Left lung (tissue), 10 donors: ENCODE data around the gene PRKN. TPM values are rescaled to one million over a fixed set of nuclear protein-coding genes. Genes with fewer than 3 reads are reported as not detected.

Source experiments
- ATAC-seq: fragments of 200-7000 bp; cut with Tn5 transposase; one replicate; pipeline ENCODE4 v1.9.1; 2020; ENCODE audit warnings: moderate library complexity
- DNase-seq, 4 donors: peaks; one replicate each; pipeline ENCODE4 v3.0.0-alpha.2; 2013 to 2020
- H3K27ac ChIP-seq, 2 donors: fragments of 200-600 bp; sonication (generic) in 1 of 2; one replicate each; pipeline versions ENCODE4 v1.5.0 to v1.8.0; 2020 to 2021
- H3K27me3 ChIP-seq, 2 donors: fragments of 200-600 bp; sonication (generic) in 1 of 2; one replicate each; pipeline versions ENCODE4 v1.5.0 to v1.8.0; 2020 to 2021
- H3K36me3 ChIP-seq, 2 donors: fragments of 200-600 bp; sonication (generic) in 1 of 2; one replicate each; pipeline versions ENCODE4 v1.5.0 to v1.8.0; 2020 to 2021
- H3K4me1 ChIP-seq, 2 donors: fragments of 200-600 bp; one replicate each; pipeline ENCODE4 v1.8.0; 2021
- H3K4me3 ChIP-seq, 2 donors: fragments of 200-600 bp; sonication (generic) in 1 of 2; one replicate each; pipeline versions ENCODE4 v1.5.0 to v1.8.0; 2020 to 2021; ENCODE audit warnings: mild to moderate bottlenecking in 1 of 2
- H3K9me3 ChIP-seq, 2 donors: fragments of 200-600 bp; sonication (generic) in 1 of 2; one replicate each; pipeline versions ENCODE4 v1.5.0 to v1.8.0; 2020 to 2021
- CTCF ChIP-seq, 2 donors: fragments of 200-600 bp; sonication (generic) in 1 of 2; IDR thresholded peaks; one replicate each; pipeline versions ENCODE4 v1.5.0 to v1.8.0; 2021; ENCODE audit warnings: antibody characterized with exemption in 2 of 2
- intact Hi-C, 2 donors: fragments of 100-400 bp; cut with DNase I; formaldehyde crosslinking; loops; one replicate each; pipeline versions ENCODE4 v1.11.2 to v1.14.2; 2022
- polyA plus RNA-seq, 6 donors: library from polyadenylated mRNA; unstranded; fragments of 120-200 nt; gene quantifications; one replicate each; pipeline ENCODE4 v1.2.1, GENCODE V29; 2013; ENCODE audit not compliant: insufficient read length in 6 of 6
- total RNA-seq, 2 donors: library from RNA; stranded (reverse); fragmentation: NEBNext Ultra II Directional; extraction: Animal tissue kit (Norgen Biotek cat#: 25700); gene quantifications; one replicate each; pipeline ENCODE4 v1.2.1, GENCODE V29; 2021
- donor health status: DM: no; HTN: yes; CAD: no.
- donor health status: DM: no; HTN: no; CAD: no.

Gene PRKN
- total and polyA plus RNA-seq, 8 donors: 1.9 to 4.3 (median 2.5) TPM

- Histone ChIP-seq H3K36me3 (no peaks in the 10 kb centered on the region), H3K9me3 (no peaks in the 10 kb centered on the region), H3K4me3 (no peak overlapping the region), H3K27ac (no peak overlapping the region), H3K27me3 (no peaks in the 10 kb centered on the region), H3K4me1 (no peaks in the 10 kb centered on the region)
- intact Hi-C loops: no loop called here
- ATAC-seq: no peak
- no peak for DNase-seq
- no peak for TF ChIP-seq CTCF (IDR thresholded peaks at IDR 0.05)
These were observed 580.3 kb downstream of the PRKN start for GRCh38 chr6:162147281-162147680.

- TF ChIP-seq CTCF (IDR thresholded peaks at IDR 0.05): no peak
- no peak for ATAC-seq
- Histone ChIP-seq H3K36me3 (no peaks in the 10 kb centered on the region), H3K4me1 (no peaks in the 10 kb centered on the region), H3K27ac (no peak overlapping the region), H3K4me3 (no peak overlapping the region), H3K9me3 (peaks cover 0 to 32% of the 10 kb centered on the region in 2 donors), H3K27me3 (no peaks in the 10 kb centered on the region)
- no peak for DNase-seq
- intact Hi-C loops: no loop called here
These were observed 587.2 kb downstream of the PRKN start for GRCh38 chr6:162140251-162140852.

- Histone ChIP-seq H3K9me3 (peaks cover 0 to 3% of the 10 kb centered on the region in 2 donors), H3K4me3 (no peak overlapping the region), H3K36me3 (no peaks in the 10 kb centered on the region), H3K27me3 (no peaks in the 10 kb centered on the region), H3K27ac (no peak overlapping the region), H3K4me1 (no peaks in the 10 kb centered on the region)
- DNase-seq: no peak
- no peak for TF ChIP-seq CTCF (IDR thresholded peaks at IDR 0.05)
- ATAC-seq: no peak
- intact Hi-C loops: no loop called here
These were observed 601.9 kb downstream of the PRKN start for GRCh38 chr6:162125659-162126058.

GRCh38 chr6:162124710-162125435 is 602.7 kb downstream of the PRKN start:
- DNase-seq (no peak), ATAC-seq (no peak)
- H3K36me3 ChIP-seq: no peaks in the 10 kb centered on the region
- H3K27ac ChIP-seq: no peak overlapping the region
- no peak for TF ChIP-seq CTCF (IDR thresholded peaks at IDR 0.05)
- no peaks in the 10 kb centered on the region for H3K27me3 ChIP-seq
- H3K4me1 ChIP-seq: peaks cover 0 to 5% of the 10 kb centered on the region in 2 donors
- no peak overlapping the region for H3K4me3 ChIP-seq
- intact Hi-C loops: no loop called here
- peaks cover 0 to 3% of the 10 kb centered on the region in 2 donors for H3K9me3 ChIP-seq

GRCh38 chr6:162123797-162124196 is 603.8 kb downstream of the PRKN start:
- TF ChIP-seq CTCF (IDR thresholded peaks at IDR 0.05): peak in 1 of 2 donors; percentile 26
- DNase-seq (peak in 2 of 4 donors; percentile 8 to 35), ATAC-seq (no peak)
- H3K27me3 ChIP-seq: no peaks in the 10 kb centered on the region
- no peak overlapping the region for H3K4me3 ChIP-seq
- H3K4me1 ChIP-seq: peaks cover 0 to 14% of the 10 kb centered on the region in 2 donors
- no peak overlapping the region for H3K27ac ChIP-seq
- intact Hi-C loops: no loop called here
- H3K9me3 ChIP-seq: peaks cover 0 to 3% of the 10 kb centered on the region in 2 donors
- H3K36me3 ChIP-seq: no peaks in the 10 kb centered on the region
